ENCODE measurements around the gene USP6NL. TPM values are rescaled to one million over a fixed set of nuclear protein-coding genes. Genes with fewer than 3 reads are reported as not detected.

The USP6NL gene
- total and polyA plus RNA-seq, 9 of the 15 experiments (the other 6 are each of a cell fraction or from before 2014, with no cell fraction given): 3.2 to 26.6 (median 19.8) TPM

DNA sequence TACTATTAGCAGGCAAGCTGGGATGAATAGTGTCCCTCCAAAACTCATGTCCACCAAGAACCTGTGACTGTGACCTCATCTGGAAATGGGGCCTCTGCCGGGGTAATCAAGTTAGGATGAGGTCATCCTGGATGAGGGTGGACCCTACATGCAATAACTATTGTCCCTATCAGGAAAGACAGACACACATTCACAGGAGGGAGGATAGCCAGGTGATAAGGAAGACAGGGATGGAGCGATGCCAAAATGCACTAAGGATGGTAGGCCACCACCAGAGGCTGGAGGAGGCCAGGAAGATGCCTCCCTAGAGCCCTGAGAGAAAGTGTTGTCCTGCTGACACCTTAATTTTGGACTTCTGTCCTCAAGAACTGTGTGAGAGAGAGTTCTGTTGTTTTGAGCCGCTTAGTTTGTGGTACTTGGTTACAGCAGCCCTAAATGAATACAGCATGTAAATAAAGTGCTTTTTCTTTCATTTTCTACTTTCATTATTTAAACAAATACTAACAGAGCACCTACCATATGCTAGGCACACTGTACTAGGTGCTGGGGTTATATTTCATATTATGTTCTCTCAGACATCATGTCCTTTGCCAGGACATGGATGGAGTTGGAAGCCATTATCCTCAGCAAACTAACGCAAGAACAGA is 111.9 kb downstream of the USP6NL start (continued):
- peak; percentile 81 to 89 for TF ChIP-seq KDM1A (IDR thresholded peaks at IDR 0.05)
- TF ChIP-seq STAT5A (IDR thresholded peaks at IDR 0.05; ENCODE audit: borderline replicate concordance, low read length): peak; percentile 79
- no peak for TF ChIP-seq HCFC1 (IDR thresholded peaks at IDR 0.05; ENCODE audit: low read depth, low read length)
- no peak for TF ChIP-seq ZNF174 (CRISPR knock-in tag; IDR thresholded peaks at IDR 0.05)
- TF ChIP-seq CHD2 (IDR thresholded peaks at IDR 0.05; ENCODE audit: low read depth, low read length): no peak
- TF ChIP-seq HDAC2 (IDR thresholded peaks at IDR 0.05): peak; percentile 87
- TF ChIP-seq, protein P1, sequence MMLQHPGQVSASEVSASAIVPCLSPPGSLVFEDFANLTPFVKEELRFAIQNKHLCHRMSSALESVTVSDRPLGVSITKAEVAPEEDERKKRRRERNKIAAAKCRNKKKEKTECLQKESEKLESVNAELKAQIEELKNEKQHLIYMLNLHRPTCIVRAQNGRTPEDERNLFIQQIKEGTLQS (IDR thresholded peaks at IDR 0.05): peak; percentile 99
- TF ChIP-seq, protein P1 (CRISPR knock-in tag; conservative IDR thresholded peaks at IDR 0.05): peak; percentile 87
- TF ChIP-seq ZNF780A (CRISPR knock-in tag; IDR thresholded peaks at IDR 0.05): no peak
- TF ChIP-seq, protein P2, sequence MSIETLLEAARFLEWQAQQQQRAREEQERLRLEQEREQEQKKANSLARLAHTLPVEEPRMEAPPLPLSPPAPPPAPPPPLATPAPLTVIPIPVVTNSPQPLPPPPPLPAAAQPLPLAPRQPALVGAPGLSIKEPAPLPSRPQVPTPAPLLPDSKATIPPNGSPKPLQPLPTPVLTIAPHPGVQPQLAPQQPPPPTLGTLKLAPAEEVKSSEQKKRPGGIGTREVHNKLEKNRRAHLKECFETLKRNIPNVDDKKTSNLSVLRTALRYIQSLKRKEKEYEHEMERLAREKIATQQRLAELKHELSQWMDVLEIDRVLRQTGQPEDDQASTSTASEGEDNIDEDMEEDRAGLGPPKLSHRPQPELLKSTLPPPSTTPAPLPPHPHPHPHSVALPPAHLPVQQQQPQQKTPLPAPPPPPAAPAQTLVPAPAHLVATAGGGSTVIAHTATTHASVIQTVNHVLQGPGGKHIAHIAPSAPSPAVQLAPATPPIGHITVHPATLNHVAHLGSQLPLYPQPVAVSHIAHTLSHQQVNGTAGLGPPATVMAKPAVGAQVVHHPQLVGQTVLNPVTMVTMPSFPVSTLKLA (conservative IDR thresholded peaks at IDR 0.05): peak in 1 of 2 experiments; percentile 49; a peak in 1 of 4 replicates
- TF ChIP-seq BRCA1 (IDR thresholded peaks at IDR 0.05): no peak
- TF ChIP-seq BRCA1 (CRISPR knock-in tag; IDR thresholded peaks at IDR 0.05): no peak
- TF ChIP-seq JUN (IDR thresholded peaks at IDR 0.05; ENCODE audit: borderline replicate concordance, low read depth, low read length): peak; percentile 100
- TF ChIP-seq JUN (CRISPR knock-in tag; IDR thresholded peaks at IDR 0.05; ENCODE audit: borderline replicate concordance): peak; percentile 94
- TF ChIP-seq TRIM28 (IDR thresholded peaks at IDR 0.05): peak; percentile 61; the same call in 1 of the 2 replicates
- TF ChIP-seq PRMT5 (CRISPR knock-in tag; IDR thresholded peaks at IDR 0.05): no peak
- peak; percentile 48 for TF ChIP-seq CEBPB (tag; IDR thresholded peaks at IDR 0.05)
- TF ChIP-seq, protein P3, sequence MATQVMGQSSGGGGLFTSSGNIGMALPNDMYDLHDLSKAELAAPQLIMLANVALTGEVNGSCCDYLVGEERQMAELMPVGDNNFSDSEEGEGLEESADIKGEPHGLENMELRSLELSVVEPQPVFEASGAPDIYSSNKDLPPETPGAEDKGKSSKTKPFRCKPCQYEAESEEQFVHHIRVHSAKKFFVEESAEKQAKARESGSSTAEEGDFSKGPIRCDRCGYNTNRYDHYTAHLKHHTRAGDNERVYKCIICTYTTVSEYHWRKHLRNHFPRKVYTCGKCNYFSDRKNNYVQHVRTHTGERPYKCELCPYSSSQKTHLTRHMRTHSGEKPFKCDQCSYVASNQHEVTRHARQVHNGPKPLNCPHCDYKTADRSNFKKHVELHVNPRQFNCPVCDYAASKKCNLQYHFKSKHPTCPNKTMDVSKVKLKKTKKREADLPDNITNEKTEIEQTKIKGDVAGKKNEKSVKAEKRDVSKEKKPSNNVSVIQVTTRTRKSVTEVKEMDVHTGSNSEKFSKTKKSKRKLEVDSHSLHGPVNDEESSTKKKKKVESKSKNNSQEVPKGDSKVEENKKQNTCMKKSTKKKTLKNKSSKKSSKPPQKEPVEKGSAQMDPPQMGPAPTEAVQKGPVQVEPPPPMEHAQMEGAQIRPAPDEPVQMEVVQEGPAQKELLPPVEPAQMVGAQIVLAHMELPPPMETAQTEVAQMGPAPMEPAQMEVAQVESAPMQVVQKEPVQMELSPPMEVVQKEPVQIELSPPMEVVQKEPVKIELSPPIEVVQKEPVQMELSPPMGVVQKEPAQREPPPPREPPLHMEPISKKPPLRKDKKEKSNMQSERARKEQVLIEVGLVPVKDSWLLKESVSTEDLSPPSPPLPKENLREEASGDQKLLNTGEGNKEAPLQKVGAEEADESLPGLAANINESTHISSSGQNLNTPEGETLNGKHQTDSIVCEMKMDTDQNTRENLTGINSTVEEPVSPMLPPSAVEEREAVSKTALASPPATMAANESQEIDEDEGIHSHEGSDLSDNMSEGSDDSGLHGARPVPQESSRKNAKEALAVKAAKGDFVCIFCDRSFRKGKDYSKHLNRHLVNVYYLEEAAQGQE (IDR thresholded peaks at IDR 0.05; ENCODE audit: borderline replicate concordance): peak; percentile 9; the same call in 1 of the 2 replicates
- TF ChIP-seq, protein P3 (CRISPR knock-in tag; IDR thresholded peaks at IDR 0.05; ENCODE audit: low read depth): no peak
- peak; percentile 74 for TF ChIP-seq HDAC3 (IDR thresholded peaks at IDR 0.05; ENCODE audit: borderline replicate concordance, partially characterized antibody)
- peak; percentile 67 to 82; a peak in 3 of 4 replicates for TF ChIP-seq TBL1XR1 (IDR thresholded peaks at IDR 0.05; ENCODE audit: low read length in 2 of 2)
